Uterus (tissue), 4 donors: ENCODE data around the gene MAD1L1. TPM values are rescaled to one million over a fixed set of nuclear protein-coding genes. Genes with fewer than 3 reads are reported as not detected.

Source experiments
- DNase-seq, 2 donors: peaks; one replicate each; pipeline ENCODE4 v3.0.0-alpha.2; 2019 to 2020
- H3K27ac ChIP-seq, 2 donors: fragments of 200-600 bp; sonication (generic); 1 replicate in 1 of 2; 2 replicates in 1 of 2; pipeline ENCODE4 v1.5.1; 2016 to 2018
- H3K27me3 ChIP-seq, 2 donors: fragments of 200-600 bp; sonication (generic); one replicate each; pipeline ENCODE4 v1.5.1; 2018 to 2019; ENCODE audit warnings: control low read depth in 1 of 2
- H3K36me3 ChIP-seq, 2 donors: fragments of 200-600 bp; sonication (generic); one replicate each; pipeline ENCODE4 v1.5.1; 2019; ENCODE audit warnings: control low read depth in 1 of 2
- H3K4me1 ChIP-seq, 2 donors: fragments of 200-600 bp; sonication (generic); one replicate each; pipeline ENCODE4 v1.5.1; 2018 to 2019; ENCODE audit warnings: control low read depth in 1 of 2
- H3K4me3 ChIP-seq, 2 donors: fragments of 200-600 bp; sonication (generic); 1 replicate in 1 of 2; 2 replicates in 1 of 2; pipeline ENCODE4 v1.5.1; 2018 to 2019; ENCODE audit warnings: mild to moderate bottlenecking in 1 of 2
- H3K9me3 ChIP-seq, 2 donors: fragments of 200-600 bp; sonication (generic); one replicate each; pipeline ENCODE4 v1.5.1; 2019; ENCODE audit warnings: control low read depth in 1 of 2
- POLR2A ChIP-seq, 2 donors: fragments of 450-650 bp; IDR thresholded peaks; one replicate each; pipeline ENCODE4 v1.6.1; 2016; ENCODE audit warnings: antibody characterized with exemption in 2 of 2, mild to moderate bottlenecking in 1 of 2, moderate library complexity in 1 of 2
- intact Hi-C: fragments of 100-400 bp; cut with DNase I; formaldehyde crosslinking; loops from one replicate; pipeline ENCODE4 v1.15.1; 2023; ENCODE audit warnings: low total_unique reads
- total RNA-seq, 4 donors: library from RNA; depleted of rRNA in 3 of 4; stranded (reverse); fragments of >200 nt in 3 of 4; gene quantifications; one replicate each; pipeline versions ENCODE4 v1.1.0 to v1.2.4, GENCODE V29; 2014 to 2023
- TF ChIP-seq, protein P1 (sequence below), 4 experiments: fragments of 200-600 bp in 2 of 4; fragments of 450-650 bp in 2 of 4; sonication (generic) in 2 of 4; IDR thresholded peaks; one replicate each; pipeline ENCODE4 v1.5.1; 2016 to 2019; ENCODE audit warnings: antibody characterized with exemption in 4 of 4, mild to moderate bottlenecking in 2 of 4, moderate library complexity in 1 of 4
- donor health status: DM: yes; HTN: yes; CAD: no.

The MAD1L1 gene
- total RNA-seq, 4 donors from 2014 or later, result 13.3 to 37.4 (median 33.1) TPM

DNA sequence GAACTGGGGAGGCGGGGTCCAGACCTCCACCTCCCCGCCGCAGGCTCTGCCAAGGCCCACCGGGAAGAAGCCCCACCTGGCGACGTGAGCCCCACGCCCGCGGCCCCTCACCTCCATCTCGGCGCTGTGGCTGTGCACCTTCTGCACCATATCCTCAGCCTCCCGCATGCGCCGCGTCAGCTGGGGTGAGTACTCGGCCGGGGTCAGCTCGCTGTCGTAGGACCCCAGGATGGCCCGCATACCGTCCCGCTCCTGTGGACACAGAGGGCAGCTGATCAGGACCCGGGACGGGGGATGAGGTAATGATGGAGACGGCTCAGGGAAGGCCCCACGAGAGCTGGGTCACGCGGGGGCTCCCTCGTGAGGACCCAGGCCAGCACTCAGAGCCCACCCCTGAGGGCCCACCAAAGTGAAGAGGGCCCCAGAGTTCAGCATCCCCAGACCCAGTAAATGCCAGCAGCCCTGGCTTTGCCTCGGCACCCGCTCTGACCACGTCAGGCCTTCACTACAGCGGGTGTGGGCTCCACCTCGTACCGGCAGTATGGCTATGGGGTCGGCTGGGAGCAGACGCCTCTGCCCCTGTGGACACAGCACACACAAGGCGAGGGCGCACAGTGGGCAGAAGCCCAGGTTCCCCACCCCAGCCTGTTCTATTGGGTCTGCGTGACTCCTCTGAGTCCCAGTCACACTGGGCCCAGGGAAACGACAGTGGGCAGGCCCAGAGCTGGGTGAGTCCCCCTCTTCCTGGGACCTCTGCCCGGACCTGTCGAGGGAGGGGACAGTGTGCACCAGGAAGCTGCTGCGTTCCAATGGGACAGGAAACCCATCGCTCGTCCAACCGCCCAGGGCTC lies 218.1 kb downstream of the MAD1L1 start:
- intact Hi-C loops, result no loop called here

DNA sequence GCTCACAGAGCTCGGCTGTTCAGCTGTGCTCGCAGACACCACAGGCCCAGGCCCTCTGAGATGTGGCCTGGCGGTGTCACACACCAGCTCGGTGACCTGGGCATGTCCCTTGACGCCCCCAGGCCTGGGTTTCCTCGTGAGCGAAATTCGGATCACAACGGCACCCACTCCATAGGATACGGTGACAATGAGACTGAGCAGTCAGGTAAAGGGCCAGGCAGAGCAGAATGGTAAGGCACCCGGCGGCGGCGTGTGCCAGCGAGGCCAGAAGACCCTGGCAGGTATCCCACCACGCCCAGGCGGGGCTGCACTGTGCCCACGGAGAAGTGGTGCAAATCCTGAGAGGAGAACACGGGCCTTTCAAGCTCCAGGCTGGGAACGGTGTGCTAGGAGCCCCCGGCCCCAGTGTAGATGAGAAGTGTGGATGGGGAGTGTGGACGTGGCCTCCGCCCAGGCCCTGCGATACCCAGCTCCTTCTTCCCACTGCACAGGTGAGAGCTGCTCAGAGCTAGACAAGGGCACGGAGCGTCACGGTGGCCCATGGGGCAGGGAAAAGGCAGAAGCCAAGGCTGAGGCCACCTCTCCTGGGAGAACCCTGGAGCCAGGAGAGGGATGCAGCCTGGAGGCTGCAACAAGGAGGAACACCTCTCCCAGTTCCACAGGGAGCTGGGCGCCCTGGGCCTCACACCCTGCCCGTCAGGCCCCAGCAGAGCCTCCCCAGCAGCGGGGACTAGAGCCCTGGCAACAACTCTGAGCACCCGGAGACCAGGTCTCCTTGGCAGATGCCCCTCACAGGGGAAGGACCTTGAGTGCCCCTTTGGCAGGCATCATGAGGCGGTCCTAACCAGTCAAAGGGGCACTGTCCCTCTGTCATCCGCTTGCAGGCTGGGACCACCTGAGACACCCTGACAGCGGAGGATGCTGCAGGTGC lies 219.1 kb downstream of the MAD1L1 start:
- Histone ChIP-seq H3K27ac (no peak overlapping the region), H3K9me3 (no peaks in the 10 kb centered on the region), H3K4me1 (no peaks in the 10 kb centered on the region), H3K27me3 (no peaks in the 10 kb centered on the region), H3K4me3 (no peak overlapping the region), H3K36me3 (no peaks in the 10 kb centered on the region)
- no peak for DNase-seq
- intact Hi-C loops, result no loop called here
- no peak for TF ChIP-seq POLR2A (IDR thresholded peaks at IDR 0.05)
- TF ChIP-seq, protein P1, sequence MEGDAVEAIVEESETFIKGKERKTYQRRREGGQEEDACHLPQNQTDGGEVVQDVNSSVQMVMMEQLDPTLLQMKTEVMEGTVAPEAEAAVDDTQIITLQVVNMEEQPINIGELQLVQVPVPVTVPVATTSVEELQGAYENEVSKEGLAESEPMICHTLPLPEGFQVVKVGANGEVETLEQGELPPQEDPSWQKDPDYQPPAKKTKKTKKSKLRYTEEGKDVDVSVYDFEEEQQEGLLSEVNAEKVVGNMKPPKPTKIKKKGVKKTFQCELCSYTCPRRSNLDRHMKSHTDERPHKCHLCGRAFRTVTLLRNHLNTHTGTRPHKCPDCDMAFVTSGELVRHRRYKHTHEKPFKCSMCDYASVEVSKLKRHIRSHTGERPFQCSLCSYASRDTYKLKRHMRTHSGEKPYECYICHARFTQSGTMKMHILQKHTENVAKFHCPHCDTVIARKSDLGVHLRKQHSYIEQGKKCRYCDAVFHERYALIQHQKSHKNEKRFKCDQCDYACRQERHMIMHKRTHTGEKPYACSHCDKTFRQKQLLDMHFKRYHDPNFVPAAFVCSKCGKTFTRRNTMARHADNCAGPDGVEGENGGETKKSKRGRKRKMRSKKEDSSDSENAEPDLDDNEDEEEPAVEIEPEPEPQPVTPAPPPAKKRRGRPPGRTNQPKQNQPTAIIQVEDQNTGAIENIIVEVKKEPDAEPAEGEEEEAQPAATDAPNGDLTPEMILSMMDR (IDR thresholded peaks at IDR 0.05), result no peak

More for the DNA sequence above, 218.1 kb downstream of the MAD1L1 start:
- Histone ChIP-seq H3K4me3 (no peak overlapping the region), H3K27ac (no peak overlapping the region), H3K36me3 (no peaks in the 10 kb centered on the region), H3K9me3 (no peaks in the 10 kb centered on the region), H3K27me3 (no peaks in the 10 kb centered on the region), H3K4me1 (no peaks in the 10 kb centered on the region)
- no peak for DNase-seq
- TF ChIP-seq, protein P1 (IDR thresholded peaks at IDR 0.05), result no peak
- TF ChIP-seq POLR2A (IDR thresholded peaks at IDR 0.05), result no peak

DNA sequence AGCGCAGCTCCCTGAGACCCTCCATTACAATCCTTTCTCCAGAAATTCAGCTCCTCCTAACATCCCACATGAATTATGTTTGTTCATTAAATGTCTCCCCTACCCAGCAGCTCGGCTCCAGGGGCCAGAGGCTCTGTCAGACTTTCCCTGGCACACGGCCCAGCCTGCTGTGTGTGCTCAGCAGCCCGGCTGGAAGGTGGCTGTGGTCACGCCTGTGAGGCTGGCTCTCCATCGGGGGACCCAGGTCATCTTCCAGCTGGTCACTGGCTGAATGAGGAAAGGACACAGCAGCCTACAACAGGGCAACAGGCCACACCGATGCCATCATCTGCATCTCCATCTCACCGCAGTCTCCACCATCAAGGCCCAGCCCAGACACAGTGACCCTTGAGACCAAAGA lies 219.8 kb downstream of the MAD1L1 start:
- H3K4me1 ChIP-seq, result no peaks in the 10 kb centered on the region
- H3K9me3 ChIP-seq, result no peaks in the 10 kb centered on the region
- no peak overlapping the region for H3K4me3 ChIP-seq
- no peaks in the 10 kb centered on the region for H3K27me3 ChIP-seq
- no peak for DNase-seq
- H3K27ac ChIP-seq, result no peak overlapping the region
- TF ChIP-seq, protein P1 (IDR thresholded peaks at IDR 0.05), result no peak
- TF ChIP-seq POLR2A (IDR thresholded peaks at IDR 0.05), result no peak
- H3K36me3 ChIP-seq, result no peaks in the 10 kb centered on the region
- intact Hi-C loops, result no loop called here

DNA sequence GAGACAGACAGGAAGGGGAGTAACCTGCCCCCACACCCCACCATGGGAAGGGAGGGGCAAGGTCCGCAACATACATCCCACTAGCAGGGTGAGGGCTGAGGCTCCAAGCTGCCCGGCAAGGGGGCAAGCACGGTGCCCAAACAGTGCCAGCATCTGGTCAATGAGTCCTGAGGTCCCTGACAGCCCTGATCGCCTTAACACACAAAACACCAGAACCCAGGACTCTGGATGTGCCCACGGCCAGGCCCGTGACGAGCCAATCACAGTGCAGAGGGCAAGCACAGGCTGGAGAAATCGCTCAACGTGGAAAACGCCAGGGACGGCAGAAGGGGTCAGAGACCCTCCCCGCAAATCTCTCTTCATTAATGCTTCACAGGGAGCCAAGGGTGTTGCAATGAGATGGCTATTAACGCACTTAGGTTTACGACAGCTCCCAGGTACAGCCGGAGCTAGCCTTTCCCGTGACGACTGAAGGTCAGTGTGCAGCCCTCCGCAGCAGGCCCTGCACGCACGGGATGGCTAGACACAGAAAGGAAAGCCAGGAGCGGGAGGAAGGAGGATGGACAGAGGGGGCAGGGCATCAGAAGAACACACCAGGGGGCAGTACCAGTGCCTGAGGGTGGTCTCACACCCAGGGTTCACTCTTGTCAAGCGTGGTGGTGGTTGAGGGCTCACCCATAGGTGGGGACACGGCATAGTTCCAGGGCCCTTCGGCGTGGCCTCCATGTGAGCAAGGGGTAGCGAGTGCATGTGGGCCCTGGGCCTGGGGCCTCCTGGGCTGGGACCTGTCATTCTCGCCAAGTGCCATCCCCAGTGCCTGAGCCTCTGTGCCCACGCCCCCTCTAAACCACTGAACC lies 220.5 kb downstream of the MAD1L1 start:
- TF ChIP-seq POLR2A (IDR thresholded peaks at IDR 0.05), result no peak
- TF ChIP-seq, protein P1 (IDR thresholded peaks at IDR 0.05), result no peak
- intact Hi-C loops, result no loop called here
- H3K4me1 ChIP-seq, result no peaks in the 10 kb centered on the region
- H3K36me3 ChIP-seq, result no peaks in the 10 kb centered on the region
- no peak overlapping the region for H3K27ac ChIP-seq
- H3K27me3 ChIP-seq, result no peaks in the 10 kb centered on the region
- no peak overlapping the region for H3K4me3 ChIP-seq
- H3K9me3 ChIP-seq, result no peaks in the 10 kb centered on the region
- no peak for DNase-seq
